C4-2B (cell line): ENCODE data around the gene LTBP1.

ENCODE experiments used
- H3K27ac ChIP-seq: fragments of 450-650 bp; 2 replicates; pipeline ENCODE4 v1.5.1; 2017
- ZFX ChIP-seq: fragments of 450-650 bp; IDR thresholded peaks from 2 replicates; pipeline ENCODE4 v1.6.1; 2017
- TF ChIP-seq, protein P1 (sequence below): fragments of 450-650 bp; conservative IDR thresholded peaks from 2 replicates; pipeline ENCODE4 v1.5.1; 2017; ENCODE audit warnings: mild to moderate bottlenecking

LTBP1 gene

DNA sequence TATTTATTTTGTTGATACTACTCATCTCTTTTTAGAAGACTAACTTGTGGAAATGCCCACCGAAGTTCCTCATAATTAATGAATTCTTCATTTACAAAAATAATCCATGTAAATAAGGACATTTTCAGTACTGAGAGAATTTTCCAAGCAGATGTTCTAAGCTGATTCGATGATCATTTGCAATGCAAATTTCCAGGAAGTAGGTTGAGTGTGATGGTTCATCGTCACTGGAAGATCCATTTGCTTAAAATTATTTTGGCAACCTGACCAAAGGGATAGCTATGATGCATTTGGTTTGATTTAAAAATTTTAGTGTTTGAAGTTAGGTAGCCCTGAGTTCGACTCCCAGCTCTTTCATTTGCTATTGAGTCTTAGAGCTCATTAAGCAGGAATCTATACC lies 272.4 kb downstream of the LTBP1 start:
- no peak for TF ChIP-seq ZFX
- TF ChIP-seq, protein P1, sequence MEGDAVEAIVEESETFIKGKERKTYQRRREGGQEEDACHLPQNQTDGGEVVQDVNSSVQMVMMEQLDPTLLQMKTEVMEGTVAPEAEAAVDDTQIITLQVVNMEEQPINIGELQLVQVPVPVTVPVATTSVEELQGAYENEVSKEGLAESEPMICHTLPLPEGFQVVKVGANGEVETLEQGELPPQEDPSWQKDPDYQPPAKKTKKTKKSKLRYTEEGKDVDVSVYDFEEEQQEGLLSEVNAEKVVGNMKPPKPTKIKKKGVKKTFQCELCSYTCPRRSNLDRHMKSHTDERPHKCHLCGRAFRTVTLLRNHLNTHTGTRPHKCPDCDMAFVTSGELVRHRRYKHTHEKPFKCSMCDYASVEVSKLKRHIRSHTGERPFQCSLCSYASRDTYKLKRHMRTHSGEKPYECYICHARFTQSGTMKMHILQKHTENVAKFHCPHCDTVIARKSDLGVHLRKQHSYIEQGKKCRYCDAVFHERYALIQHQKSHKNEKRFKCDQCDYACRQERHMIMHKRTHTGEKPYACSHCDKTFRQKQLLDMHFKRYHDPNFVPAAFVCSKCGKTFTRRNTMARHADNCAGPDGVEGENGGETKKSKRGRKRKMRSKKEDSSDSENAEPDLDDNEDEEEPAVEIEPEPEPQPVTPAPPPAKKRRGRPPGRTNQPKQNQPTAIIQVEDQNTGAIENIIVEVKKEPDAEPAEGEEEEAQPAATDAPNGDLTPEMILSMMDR: no peak
- H3K27ac ChIP-seq: no peak overlapping the region

DNA sequence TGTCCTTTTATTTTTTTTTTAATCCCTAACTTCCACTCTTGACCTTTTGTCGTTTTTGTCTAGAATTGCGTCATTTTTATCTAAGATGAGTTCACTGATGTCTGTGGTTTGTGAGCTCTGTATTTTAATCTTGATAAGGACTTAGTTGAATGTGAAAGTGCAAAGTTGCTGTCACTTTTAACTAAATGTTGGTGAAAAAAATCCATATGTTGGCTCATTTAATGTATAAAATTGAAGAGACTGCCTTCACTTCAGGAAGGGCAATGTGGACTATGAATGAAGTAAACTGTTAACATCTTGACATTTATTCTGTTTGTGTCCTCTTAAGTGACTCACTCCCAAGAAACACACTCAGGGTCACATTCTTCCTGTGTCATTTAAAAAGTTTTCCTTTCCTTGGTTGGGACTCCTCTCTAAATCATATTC lies 273.1 kb downstream of the LTBP1 start:
- TF ChIP-seq ZFX: no peak
- TF ChIP-seq, protein P1: no peak
- H3K27ac ChIP-seq: no peak overlapping the region

DNA sequence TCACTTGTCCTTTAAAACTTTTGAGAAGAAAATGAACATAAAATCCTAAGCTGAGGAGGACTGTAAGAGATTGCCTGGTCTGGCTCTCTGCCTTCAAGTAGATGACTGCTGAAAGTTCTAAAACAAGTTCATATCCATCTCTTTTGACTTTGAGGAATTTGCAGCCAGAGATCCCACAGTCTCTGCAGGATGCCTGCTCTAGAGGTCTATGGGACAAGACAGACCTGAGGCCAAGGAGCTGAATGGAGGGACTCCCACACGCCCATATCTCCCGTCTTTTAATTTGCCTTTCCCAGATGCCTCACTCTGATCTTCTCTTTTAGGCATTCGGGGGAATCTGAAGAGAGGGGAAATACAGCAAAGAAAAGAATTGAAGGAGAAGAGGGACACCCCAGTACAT lies 273.8 kb downstream of the LTBP1 start:
- no peak overlapping the region for H3K27ac ChIP-seq
- no peak for TF ChIP-seq ZFX
- TF ChIP-seq, protein P1: no peak

DNA sequence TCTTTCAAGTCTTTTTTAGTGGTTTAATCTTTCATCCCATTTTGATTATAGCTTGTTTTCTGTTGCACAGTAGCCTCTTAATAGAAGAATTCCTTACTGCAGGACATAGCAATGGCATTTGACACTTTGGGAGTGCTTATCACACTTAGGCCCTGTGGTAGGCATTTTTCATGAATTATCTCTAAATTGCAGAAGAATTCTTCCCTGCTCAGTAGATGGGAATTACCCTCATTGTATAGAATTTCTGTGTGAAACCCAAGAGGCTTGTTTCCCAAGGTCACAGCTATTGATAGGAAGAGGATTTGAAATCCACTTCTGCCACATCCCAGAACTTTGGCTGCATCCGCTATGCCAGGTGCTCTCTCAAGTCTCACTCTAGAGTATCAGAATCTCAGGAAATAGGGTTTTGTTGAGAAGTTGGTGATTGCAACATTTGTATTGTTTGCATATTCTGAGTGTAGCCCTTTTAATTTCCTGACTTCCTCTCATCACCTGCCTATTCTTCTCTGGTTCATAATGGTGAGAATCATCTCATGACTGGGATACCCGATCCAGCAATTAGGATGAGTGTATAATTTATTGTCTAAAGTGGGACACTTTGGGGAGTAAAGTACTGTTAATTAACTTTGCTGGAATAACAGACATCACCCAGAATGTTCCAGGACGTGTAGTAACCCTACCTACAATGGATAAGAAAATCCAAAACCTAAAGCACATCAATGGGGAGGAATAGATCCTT lies 274.5 kb downstream of the LTBP1 start:
- no peak overlapping the region for H3K27ac ChIP-seq
- TF ChIP-seq ZFX: no peak
- TF ChIP-seq, protein P1: no peak

DNA sequence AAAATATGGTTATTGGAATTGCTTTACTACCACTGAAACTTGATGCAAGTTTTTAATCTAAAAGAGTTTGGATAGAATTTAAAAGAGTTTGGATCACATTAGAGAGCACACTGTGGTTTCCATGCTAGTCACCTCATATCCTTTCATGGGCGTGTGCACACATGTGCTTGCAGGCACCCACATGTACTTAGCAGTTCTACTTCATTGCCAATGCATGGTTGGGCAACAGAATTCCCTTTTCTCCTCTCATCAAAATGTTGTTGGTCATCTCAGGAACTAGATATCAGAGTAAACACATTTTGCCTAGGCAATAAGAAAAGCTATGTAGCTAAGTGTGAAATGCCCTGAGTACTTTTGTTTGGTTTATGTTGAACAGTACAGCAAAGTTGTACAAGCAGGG lies 275.6 kb downstream of the LTBP1 start:
- no peak overlapping the region for H3K27ac ChIP-seq
- TF ChIP-seq ZFX: no peak
- TF ChIP-seq, protein P1: no peak

DNA sequence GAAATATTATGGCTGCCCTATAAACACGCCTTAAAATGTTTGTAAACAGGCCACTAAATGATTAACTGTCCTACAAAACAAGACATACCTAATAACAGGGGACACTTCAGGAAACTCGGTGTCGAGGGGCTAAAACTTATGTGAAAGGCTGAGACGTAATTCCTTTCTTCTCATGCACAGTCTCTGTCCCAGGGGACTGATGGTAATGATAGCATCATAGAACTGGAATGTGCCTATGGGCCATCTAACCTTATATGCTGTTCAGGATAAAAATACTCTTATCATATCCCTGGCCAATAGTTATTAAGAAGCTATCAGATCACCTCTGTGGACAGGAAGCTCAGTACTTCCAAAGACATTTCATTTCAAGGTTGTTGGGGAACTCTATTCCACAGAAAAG lies 277.1 kb downstream of the LTBP1 start:
- no peak for TF ChIP-seq ZFX
- TF ChIP-seq, protein P1: no peak
- no peak overlapping the region for H3K27ac ChIP-seq

DNA sequence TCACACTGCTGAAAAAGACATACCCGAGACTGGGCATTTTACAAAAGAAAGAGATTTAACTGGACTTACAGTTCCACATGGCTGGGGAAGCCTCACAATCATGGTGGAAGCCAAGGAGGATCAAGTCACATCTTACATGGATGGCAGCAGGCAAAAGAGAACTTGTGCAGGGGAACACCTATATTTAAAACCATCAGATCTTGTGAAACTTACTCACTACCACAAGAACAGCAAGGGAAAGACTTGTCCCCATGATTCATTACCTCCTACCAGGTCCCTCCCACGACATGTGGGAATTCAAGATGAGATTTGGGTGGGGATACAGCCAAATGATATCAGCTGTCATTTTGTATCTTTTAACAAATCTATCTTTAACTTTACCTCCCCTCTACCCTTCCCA lies 278.6 kb downstream of the LTBP1 start:
- no peak overlapping the region for H3K27ac ChIP-seq
- TF ChIP-seq, protein P1: no peak
- TF ChIP-seq ZFX: no peak
